ENCODE data around the gene HSPB2. TPM values are rescaled to one million over a fixed set of nuclear protein-coding genes. Genes with fewer than 3 reads are reported as not detected.

HSPB2 gene
- total and polyA plus RNA-seq, 10 of the 15 experiments (the other 5 are each of a cell fraction or from before 2014, with no cell fraction given): not detected

- TF ChIP-seq REST (IDR thresholded peaks at IDR 0.05; ENCODE audit: low read depth, low read length) (no peak), HDAC2 (IDR thresholded peaks at IDR 0.05) (no peak), PML (IDR thresholded peaks at IDR 0.05; ENCODE audit: low read length) (no peak; the same call in 1 of the 2 replicates), ZBTB4 (CRISPR knock-in tag; IDR thresholded peaks at IDR 0.05) (no peak), SRF (IDR thresholded peaks at IDR 0.05; ENCODE audit: low read depth in 2 of 2, low read length in 2 of 2) (no peak), FOXM1 (IDR thresholded peaks at IDR 0.05; ENCODE audit: low read depth, low read length) (0 out of 2 replicates have a peak, but pooled peaks have one; percentile 42), IRF5 (IDR thresholded peaks at IDR 0.05; ENCODE audit: borderline replicate concordance) (no peak), CREB1 (IDR thresholded peaks at IDR 0.05; ENCODE audit: low read depth) (peak; percentile 67), KLF5 (IDR thresholded peaks at IDR 0.05; ENCODE audit: partially characterized antibody) (no peak), GATAD2B (conservative IDR thresholded peaks at IDR 0.05; ENCODE audit: low read depth) (no peak), CBX5 (IDR thresholded peaks at IDR 0.05; ENCODE audit: low read depth) (peak; percentile 74; the same call in 1 of the 2 replicates), ZNF217 (IDR thresholded peaks at IDR 0.05) (no peak), ZSCAN29 (IDR thresholded peaks at IDR 0.05) (no peak), CTCF (IDR thresholded peaks at IDR 0.05 in 2 of 3, conservative IDR thresholded peaks at IDR 0.05 in 1 of 3; ENCODE audit: control insufficient read depth in 2 of 3, extremely low read depth in 1 of 3, insufficient read depth in 1 of 3, low read depth in 3 of 3, low read length in 3 of 3) (no peak), IRF4 (IDR thresholded peaks at IDR 0.05; ENCODE audit: low read depth, low read length) (peak; percentile 68), IKZF1 (conservative IDR thresholded peaks at IDR 0.05) (peak; percentile 55; the same call in 1 of the 2 replicates), ATF2 (IDR thresholded peaks at IDR 0.05; ENCODE audit: low read length) (peak; percentile 49; the same call in 1 of the 2 replicates), DPF2 (IDR thresholded peaks at IDR 0.05) (peak; percentile 59; the same call in 1 of the 2 replicates), RUNX3 (IDR thresholded peaks at IDR 0.05; ENCODE audit: low read length) (peak; percentile 35; the same call in 1 of the 2 replicates)
These were observed 26.2 kb downstream of the HSPB2 start (continued) for GRCh38 chr11:111938687-111939160.
